Upper lobe of left lung (tissue), 4 donors: Measurements from ENCODE around the gene CHD9.

Experiments used
- CTCF ChIP-seq, 6 experiments: fragments of 450-650 bp in 4 of 6; fragments of 200-600 bp in 2 of 6; sonication (generic) in 2 of 6; IDR thresholded peaks; one replicate each; pipeline ENCODE4 v1.5.1; 2016 to 2019; ENCODE audit warnings: antibody characterized with exemption in 6 of 6
- POLR2A ChIP-seq, 4 donors: fragments of 450-650 bp; IDR thresholded peaks; one replicate each; pipeline ENCODE4 v1.5.1; 2016 to 2017; ENCODE audit warnings: antibody characterized with exemption in 4 of 4, mild to moderate bottlenecking in 2 of 4
- POLR2AphosphoS5 ChIP-seq, 2 donors: sonication (generic); formaldehyde crosslinking; IDR thresholded peaks; one replicate each; pipeline ENCODE4 v1.5.1; 2017; ENCODE audit warnings: antibody characterized with exemption in 2 of 2

- TF ChIP-seq POLR2A (IDR thresholded peaks at IDR 0.05) (no peak), CTCF (IDR thresholded peaks at IDR 0.05) (no peak), POLR2AphosphoS5 (IDR thresholded peaks at IDR 0.05) (peak; percentile 82 to 83)
These were observed 39.3 kb downstream of the CHD9 start for GRCh38 chr16:53094013-53094630.
